Panc1 (cell line): Measurements from ENCODE around the gene LRP3.

ENCODE experiments used
- CTCF ChIP-seq: fragments of 450-650 bp; IDR thresholded peaks from 2 replicates; pipeline ENCODE4 v1.5.1; 2017; ENCODE audit warnings: mild to moderate bottlenecking
- POLR2AphosphoS5 ChIP-seq: IDR thresholded peaks from 2 replicates; pipeline ENCODE4 v1.6.1; 2012; ENCODE audit warnings: mild to moderate bottlenecking, low read depth, low read length, moderate library complexity
- REST ChIP-seq, 2 experiments: IDR thresholded peaks; 2 replicates each; pipeline ENCODE4 v1.6.1; 2011 to 2012; ENCODE audit warnings: low read depth in 2 of 2, control low read depth in 1 of 2, low read length in 1 of 2, mild to moderate bottlenecking in 1 of 2, moderate library complexity in 1 of 2; ENCODE audit not compliant: insufficient read depth in 1 of 2
- SIN3A ChIP-seq: IDR thresholded peaks from 2 replicates; pipeline ENCODE4 v1.6.1; 2012; ENCODE audit warnings: low read depth, mild to moderate bottlenecking, low read length, moderate library complexity, borderline replicate concordance; ENCODE audit not compliant: insufficient read depth
- TCF7L2 ChIP-seq: IDR thresholded peaks from 2 replicates; pipeline ENCODE4 v1.6.1; 2011; ENCODE audit warnings: mild to moderate bottlenecking, low read depth, low read length, inconsistent platforms

GRCh38 chr19:33171222-33171795, 22.8 kb upstream of the LRP3 start:
- no peak for TF ChIP-seq CTCF
- TF ChIP-seq REST (IDR thresholded peaks at IDR 0.05; ENCODE audit: insufficient read depth in 1 of 2, low read depth in 2 of 2, low read length in 1 of 2), result no peak
- TF ChIP-seq POLR2AphosphoS5, result no peak
- no peak for TF ChIP-seq SIN3A
- TF ChIP-seq TCF7L2, result no peak
